ENCODE data around the gene MTCL1.

DNA sequence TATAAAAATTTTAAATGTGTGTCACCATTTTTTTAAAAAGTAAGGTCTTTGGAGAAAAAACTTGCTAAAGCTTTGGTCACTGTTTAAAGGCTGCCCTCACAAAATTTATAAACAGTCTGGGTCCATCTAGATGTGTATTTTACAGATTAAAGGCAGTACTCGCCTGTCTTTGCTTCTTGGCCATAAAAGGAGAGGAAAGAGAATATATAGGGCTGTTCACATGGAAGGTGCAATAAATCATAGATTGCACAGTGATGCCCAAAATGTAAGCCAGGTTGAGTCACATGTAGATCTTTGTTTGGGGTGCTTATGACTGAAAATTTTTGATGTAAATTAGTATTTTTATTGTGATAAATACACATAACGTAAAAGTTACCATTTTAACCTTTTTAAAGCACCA, 55.6 kb downstream of the MTCL1 start:
- TF ChIP-seq ZNF274 (IDR thresholded peaks at IDR 0.05; ENCODE audit: low read depth, low read length) = no peak
- TF ChIP-seq SUZ12 (IDR thresholded peaks at IDR 0.05; ENCODE audit: extremely low read depth, insufficient read depth, insufficient read length) = no peak
- TF ChIP-seq YY1 (IDR thresholded peaks at IDR 0.05; ENCODE audit: insufficient read depth, insufficient read length) = no peak

Measured in NT2/D1 (cell line).